ENCODE results near the gene COL8A1. TPM values are rescaled to one million over a fixed set of nuclear protein-coding genes. Genes with fewer than 3 reads are reported as not detected.
"Not testable (repeated sequence)": the region's sequence is repeated elsewhere in the genome, so short reads cannot be mapped to it uniquely, and the experiment has no call there.

Gene COL8A1
- 10 to 100 TPM in 1 of 4 donors, 1 to 10 TPM in 3; 8.6 to 61.1 (median 9.6) TPM for polyA plus RNA-seq (ENCODE audit: insufficient read length in 4 of 4)

- peak in 1 of 4 donors; percentile 27 for DNase-seq (ENCODE audit: low read depth in 4 of 4, low spot score in 3 of 4)
Observed at GRCh38 chr3:99638167-99638948, at the start of gene COL8A1. COL8A1 (plus strand) TSS chr3:99638594; CDS start chr3:99790683, 152,089 bp downstream.

GRCh38 chr3:99589168-99589567 is 49.2 kb upstream of the COL8A1 start:
- DNase-seq (ENCODE audit: low read depth in 4 of 4, low spot score in 3 of 4): not testable (repeated sequence)

- no peak for DNase-seq (ENCODE audit: low read depth in 4 of 4, low spot score in 3 of 4)
Observed at GRCh38 chr3:99599894-99600293, 38.5 kb upstream of the COL8A1 start.

- DNase-seq (ENCODE audit: low read depth in 4 of 4, low spot score in 3 of 4): peak in 2 of 4 donors; percentile 12 to 24
Observed at GRCh38 chr3:99601515-99601914, 36.9 kb upstream of the COL8A1 start.

GRCh38 chr3:99602183-99602582 is 36.2 kb upstream of the COL8A1 start:
- peak in 1 of 4 donors; percentile 32 for DNase-seq (ENCODE audit: low read depth in 4 of 4, low spot score in 3 of 4)

- DNase-seq (ENCODE audit: low read depth in 4 of 4, low spot score in 3 of 4): no peak
Observed at GRCh38 chr3:99607151-99607550, 31.2 kb upstream of the COL8A1 start.

GRCh38 chr3:99614768-99615167 is 23.6 kb upstream of the COL8A1 start:
- DNase-seq (ENCODE audit: low read depth in 4 of 4, low spot score in 3 of 4): no peak

GRCh38 chr3:99620077-99620767 is 18.2 kb upstream of the COL8A1 start:
- DNase-seq (ENCODE audit: low read depth in 4 of 4, low spot score in 3 of 4): no peak

GRCh38 chr3:99620976-99621375 is 17.4 kb upstream of the COL8A1 start:
- DNase-seq (ENCODE audit: low read depth in 4 of 4, low spot score in 3 of 4): no peak

- DNase-seq (ENCODE audit: low read depth in 4 of 4, low spot score in 3 of 4): no peak
Observed at GRCh38 chr3:99624496-99625236, 13.7 kb upstream of the COL8A1 start.

GRCh38 chr3:99625237-99625622 is 13.2 kb upstream of the COL8A1 start:
- no peak for DNase-seq (ENCODE audit: low read depth in 4 of 4, low spot score in 3 of 4)

- DNase-seq (ENCODE audit: low read depth in 4 of 4, low spot score in 3 of 4): no peak
Observed at GRCh38 chr3:99625643-99626416, 12.6 kb upstream of the COL8A1 start.

- DNase-seq (ENCODE audit: low read depth in 4 of 4, low spot score in 3 of 4): no peak
Observed at GRCh38 chr3:99626417-99626788, 12.0 kb upstream of the COL8A1 start.

- no peak for DNase-seq (ENCODE audit: low read depth in 4 of 4, low spot score in 3 of 4)
Observed at GRCh38 chr3:99627062-99627826, 11.2 kb upstream of the COL8A1 start.

- no peak for DNase-seq (ENCODE audit: low read depth in 4 of 4, low spot score in 3 of 4)
Observed at GRCh38 chr3:99630815-99631214, 7.6 kb upstream of the COL8A1 start.

- no peak for DNase-seq (ENCODE audit: low read depth in 4 of 4, low spot score in 3 of 4)
Observed at GRCh38 chr3:99633887-99634558, 4.4 kb upstream of the COL8A1 start.

GRCh38 chr3:99634881-99635280 is 3.5 kb upstream of the COL8A1 start:
- DNase-seq (ENCODE audit: low read depth in 4 of 4, low spot score in 3 of 4): no peak

GRCh38 chr3:99635348-99635747 is 3.0 kb upstream of the COL8A1 start:
- DNase-seq (ENCODE audit: low read depth in 4 of 4, low spot score in 3 of 4): no peak

- no peak for DNase-seq (ENCODE audit: low read depth in 4 of 4, low spot score in 3 of 4)
Observed at GRCh38 chr3:99637016-99637367, 1.4 kb upstream of the COL8A1 start.
